Fibroblast of mammary gland (primary cell): ENCODE measurements around the gene LAPTM5.
A peak's percentile ranks its signal among the peaks of the same experiment; 100 is the strongest.

ENCODE experiments used
- DNase-seq: peaks from one replicate; pipeline ENCODE4 v3.0.0-alpha.2; 2010; ENCODE audit warnings: low read depth
- H3K4me3 ChIP-seq: 2 replicates; pipeline ENCODE4 v1.5.1; 2011; ENCODE audit warnings: low read depth, mild to moderate bottlenecking, low read length, moderate library complexity; ENCODE audit not compliant: control insufficient read depth
- CTCF ChIP-seq: conservative IDR thresholded peaks from 2 replicates; pipeline ENCODE4 v1.5.1; 2011; ENCODE audit warnings: low read depth, low read length, inconsistent platforms; ENCODE audit not compliant: control insufficient read depth, insufficient read depth

The LAPTM5 gene

GRCh38 chr1:30801771-30802198 is 44.2 kb upstream of the LAPTM5 start:
- no peak overlapping the region for H3K4me3 ChIP-seq
- TF ChIP-seq CTCF: peak; percentile 90
- peak; percentile 50 for DNase-seq

- DNase-seq: no peak
- H3K4me3 ChIP-seq: no peak overlapping the region
These were observed 41.6 kb upstream of the LAPTM5 start for GRCh38 chr1:30799233-30799511.

DNA sequence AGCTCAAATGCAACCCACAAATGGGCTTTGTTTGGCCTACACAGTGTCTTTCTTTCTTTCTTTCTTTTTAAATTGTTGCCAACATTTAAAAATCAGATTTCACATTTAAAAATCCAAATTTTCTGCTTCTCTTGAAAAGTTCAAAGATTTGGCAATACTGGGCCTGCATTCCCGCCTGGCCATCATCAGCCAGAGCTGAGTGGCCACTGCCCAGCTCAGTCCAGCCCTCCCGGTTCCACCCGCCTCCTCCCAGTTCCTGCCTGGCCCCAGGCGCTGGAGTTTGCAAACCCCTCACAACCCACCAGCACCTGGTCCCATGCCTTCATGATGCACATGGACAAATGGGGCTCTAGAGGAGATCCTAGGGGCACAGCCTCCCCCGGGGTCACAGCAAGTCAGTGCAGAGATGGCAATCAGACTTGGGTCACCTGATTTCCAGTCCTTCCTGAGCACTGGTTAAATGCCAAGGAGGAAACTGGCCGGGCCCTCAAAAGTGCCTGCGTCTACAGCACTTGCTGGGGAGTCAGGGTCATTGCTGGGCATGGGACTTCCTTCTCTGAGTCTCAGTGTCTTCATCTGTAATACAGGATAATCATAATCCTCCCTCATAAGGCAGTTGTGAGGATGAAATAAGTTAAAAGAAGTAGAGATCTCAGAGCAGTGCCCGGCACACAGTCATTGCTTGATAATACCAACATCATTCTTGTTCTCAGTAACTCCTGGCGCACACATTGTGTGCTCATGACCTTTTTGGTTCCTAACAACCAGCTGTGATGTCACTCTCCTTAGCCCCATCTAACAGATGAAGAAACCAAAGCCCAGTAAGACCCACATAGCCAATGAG is 41.0 kb upstream of the LAPTM5 start:
- DNase-seq: no peak
- no peak overlapping the region for H3K4me3 ChIP-seq
- no peak for TF ChIP-seq CTCF

More at GRCh38 chr1:30799233-30799511, 41.6 kb upstream of the LAPTM5 start:
- no peak for TF ChIP-seq CTCF

- H3K4me3 ChIP-seq: no peak overlapping the region
- no peak for TF ChIP-seq CTCF
- no peak for DNase-seq
These were observed 37.5 kb upstream of the LAPTM5 start for GRCh38 chr1:30795026-30795425.

GRCh38 chr1:30794260-30794659 is 36.7 kb upstream of the LAPTM5 start:
- TF ChIP-seq CTCF: no peak
- no peak overlapping the region for H3K4me3 ChIP-seq
- no peak for DNase-seq

- DNase-seq: no peak
- TF ChIP-seq CTCF: no peak
- no peak overlapping the region for H3K4me3 ChIP-seq
These were observed 35.6 kb upstream of the LAPTM5 start for GRCh38 chr1:30793209-30793608.
